ENCODE measurements around the gene LMAN2L.

Gene LMAN2L

GRCh38 chr2:96739633-96740428 lies at the start of gene LMAN2L:
Gene LMAN2L, minus strand, starts transcription at chr2:96740064. Its CDS starts 24 bp downstream, at chr2:96740040.
- Mint-ChIP-seq H3K4me1 (ENCODE audit: low read depth) (peaks cover 38% of the 10 kb centered on the region), H3K27ac (peak within 1 kb of the TSS; percentile 92), H3K4me3 (peak within 1 kb of the TSS; percentile 99), H3K27me3 (no peaks in the 10 kb centered on the region), H3K9me3 (no peaks in the 10 kb centered on the region), H3K36me3 (ENCODE audit: low read depth) (peaks cover 8% of the 10 kb centered on the region)

- Mint-ChIP-seq H3K36me3 (ENCODE audit: low read depth) (no peaks in the 10 kb centered on the region), H3K27me3 (no peaks in the 10 kb centered on the region), H3K9me3 (no peaks in the 10 kb centered on the region), H3K4me3 (no peak overlapping the region), H3K27ac (no peak overlapping the region), H3K4me1 (ENCODE audit: low read depth) (peaks cover 8% of the 10 kb centered on the region)
These were observed 49.4 kb upstream of the LMAN2L start for GRCh38 chr2:96789245-96789617.

GRCh38 chr2:96788442-96789244 lies 48.8 kb upstream of the LMAN2L start:
- Mint-ChIP-seq H3K4me1 (ENCODE audit: low read depth) (peaks cover 8% of the 10 kb centered on the region), H3K27ac (no peak overlapping the region), H3K4me3 (no peak overlapping the region), H3K36me3 (ENCODE audit: low read depth) (no peaks in the 10 kb centered on the region), H3K27me3 (no peaks in the 10 kb centered on the region), H3K9me3 (no peaks in the 10 kb centered on the region)

GRCh38 chr2:96787411-96787810 lies 47.5 kb upstream of the LMAN2L start:
- no peaks in the 10 kb centered on the region for H3K9me3 Mint-ChIP-seq
- no peaks in the 10 kb centered on the region for H3K27me3 Mint-ChIP-seq
- H3K27ac Mint-ChIP-seq, result no peak overlapping the region
- peaks cover 8% of the 10 kb centered on the region for H3K4me1 Mint-ChIP-seq (ENCODE audit: low read depth)
- no peak overlapping the region for H3K4me3 Mint-ChIP-seq
- no peaks in the 10 kb centered on the region for H3K36me3 Mint-ChIP-seq (ENCODE audit: low read depth)

GRCh38 chr2:96783388-96783787 lies 43.5 kb upstream of the LMAN2L start:
- H3K27me3 Mint-ChIP-seq, result no peaks in the 10 kb centered on the region
- no peak overlapping the region for H3K27ac Mint-ChIP-seq
- no peaks in the 10 kb centered on the region for H3K9me3 Mint-ChIP-seq
- H3K4me1 Mint-ChIP-seq (ENCODE audit: low read depth), result peaks cover 8% of the 10 kb centered on the region
- no peak overlapping the region for H3K4me3 Mint-ChIP-seq
- H3K36me3 Mint-ChIP-seq (ENCODE audit: low read depth), result no peaks in the 10 kb centered on the region

- no peak overlapping the region for H3K27ac Mint-ChIP-seq
- no peaks in the 10 kb centered on the region for H3K27me3 Mint-ChIP-seq
- H3K36me3 Mint-ChIP-seq (ENCODE audit: low read depth), result no peaks in the 10 kb centered on the region
- H3K9me3 Mint-ChIP-seq, result no peaks in the 10 kb centered on the region
- no peak overlapping the region for H3K4me3 Mint-ChIP-seq
- H3K4me1 Mint-ChIP-seq (ENCODE audit: low read depth), result peaks cover 24% of the 10 kb centered on the region
These were observed 35.3 kb upstream of the LMAN2L start for GRCh38 chr2:96775160-96775559.

GRCh38 chr2:96773922-96774321 lies 34.1 kb upstream of the LMAN2L start:
- Mint-ChIP-seq H3K36me3 (ENCODE audit: low read depth) (no peaks in the 10 kb centered on the region), H3K27ac (peak overlapping the region; percentile 87)

GRCh38 chr2:96772903-96773671 lies 33.2 kb upstream of the LMAN2L start:
- peaks cover 27% of the 10 kb centered on the region for H3K4me1 Mint-ChIP-seq (ENCODE audit: low read depth)
- H3K27ac Mint-ChIP-seq, result peak overlapping the region; percentile 53
- no peaks in the 10 kb centered on the region for H3K36me3 Mint-ChIP-seq (ENCODE audit: low read depth)
- no peaks in the 10 kb centered on the region for H3K27me3 Mint-ChIP-seq
- peak overlapping the region; percentile 41 for H3K4me3 Mint-ChIP-seq
- no peaks in the 10 kb centered on the region for H3K9me3 Mint-ChIP-seq

More at GRCh38 chr2:96773922-96774321, 34.1 kb upstream of the LMAN2L start:
- H3K4me3 Mint-ChIP-seq, result peak overlapping the region; percentile 72
- no peaks in the 10 kb centered on the region for H3K27me3 Mint-ChIP-seq
- H3K4me1 Mint-ChIP-seq (ENCODE audit: low read depth), result peaks cover 24% of the 10 kb centered on the region
- no peaks in the 10 kb centered on the region for H3K9me3 Mint-ChIP-seq

- H3K27ac Mint-ChIP-seq, result no peak overlapping the region
- no peaks in the 10 kb centered on the region for H3K36me3 Mint-ChIP-seq (ENCODE audit: low read depth)
- no peaks in the 10 kb centered on the region for H3K9me3 Mint-ChIP-seq
- H3K4me3 Mint-ChIP-seq, result no peak overlapping the region
- H3K27me3 Mint-ChIP-seq, result no peaks in the 10 kb centered on the region
- H3K4me1 Mint-ChIP-seq (ENCODE audit: low read depth), result peaks cover 29% of the 10 kb centered on the region
These were observed 32.1 kb upstream of the LMAN2L start for GRCh38 chr2:96771796-96772618.

GRCh38 chr2:96770442-96771202 lies 30.8 kb upstream of the LMAN2L start:
- Mint-ChIP-seq H3K27ac (no peak overlapping the region), H3K4me1 (ENCODE audit: low read depth) (peaks cover 36% of the 10 kb centered on the region), H3K36me3 (ENCODE audit: low read depth) (peaks cover 4% of the 10 kb centered on the region), H3K4me3 (no peak overlapping the region), H3K27me3 (no peaks in the 10 kb centered on the region), H3K9me3 (no peaks in the 10 kb centered on the region)

GRCh38 chr2:96769814-96770213 lies 29.9 kb upstream of the LMAN2L start:
- H3K36me3 Mint-ChIP-seq (ENCODE audit: low read depth), result peaks cover 4% of the 10 kb centered on the region
- H3K4me1 Mint-ChIP-seq (ENCODE audit: low read depth), result peaks cover 36% of the 10 kb centered on the region
- no peaks in the 10 kb centered on the region for H3K27me3 Mint-ChIP-seq
- no peak overlapping the region for H3K27ac Mint-ChIP-seq
- no peak overlapping the region for H3K4me3 Mint-ChIP-seq
- no peaks in the 10 kb centered on the region for H3K9me3 Mint-ChIP-seq

- Mint-ChIP-seq H3K27me3 (no peaks in the 10 kb centered on the region), H3K4me1 (ENCODE audit: low read depth) (peaks cover 37% of the 10 kb centered on the region), H3K27ac (no peak overlapping the region), H3K36me3 (ENCODE audit: low read depth) (peaks cover 4% of the 10 kb centered on the region), H3K9me3 (no peaks in the 10 kb centered on the region), H3K4me3 (no peak overlapping the region)
These were observed 28.3 kb upstream of the LMAN2L start for GRCh38 chr2:96768083-96768561.

GRCh38 chr2:96767135-96767871 lies 27.4 kb upstream of the LMAN2L start:
- Mint-ChIP-seq H3K36me3 (ENCODE audit: low read depth) (peaks cover 4% of the 10 kb centered on the region), H3K27ac (no peak overlapping the region), H3K27me3 (no peaks in the 10 kb centered on the region), H3K4me3 (no peak overlapping the region), H3K4me1 (ENCODE audit: low read depth) (peaks cover 37% of the 10 kb centered on the region), H3K9me3 (no peaks in the 10 kb centered on the region)
